Body of pancreas (tissue), 4 donors: ENCODE data around the gene KRTCAP2.

ENCODE experiments used
- POLR2A ChIP-seq, 3 donors: fragments of 450-650 bp; IDR thresholded peaks; one replicate each; pipeline ENCODE4 v1.6.1; 2016; ENCODE audit warnings: antibody characterized with exemption in 3 of 3, mild to moderate bottlenecking in 2 of 3
- TF ChIP-seq, protein P1 (sequence below), 7 experiments: fragments of 450-650 bp in 4 of 7; fragments of 200-600 bp in 3 of 7; sonication (generic) in 3 of 7; IDR thresholded peaks; one replicate each; pipeline ENCODE4 v1.5.1; 2016 to 2019; ENCODE audit warnings: antibody characterized with exemption in 7 of 7

DNA sequence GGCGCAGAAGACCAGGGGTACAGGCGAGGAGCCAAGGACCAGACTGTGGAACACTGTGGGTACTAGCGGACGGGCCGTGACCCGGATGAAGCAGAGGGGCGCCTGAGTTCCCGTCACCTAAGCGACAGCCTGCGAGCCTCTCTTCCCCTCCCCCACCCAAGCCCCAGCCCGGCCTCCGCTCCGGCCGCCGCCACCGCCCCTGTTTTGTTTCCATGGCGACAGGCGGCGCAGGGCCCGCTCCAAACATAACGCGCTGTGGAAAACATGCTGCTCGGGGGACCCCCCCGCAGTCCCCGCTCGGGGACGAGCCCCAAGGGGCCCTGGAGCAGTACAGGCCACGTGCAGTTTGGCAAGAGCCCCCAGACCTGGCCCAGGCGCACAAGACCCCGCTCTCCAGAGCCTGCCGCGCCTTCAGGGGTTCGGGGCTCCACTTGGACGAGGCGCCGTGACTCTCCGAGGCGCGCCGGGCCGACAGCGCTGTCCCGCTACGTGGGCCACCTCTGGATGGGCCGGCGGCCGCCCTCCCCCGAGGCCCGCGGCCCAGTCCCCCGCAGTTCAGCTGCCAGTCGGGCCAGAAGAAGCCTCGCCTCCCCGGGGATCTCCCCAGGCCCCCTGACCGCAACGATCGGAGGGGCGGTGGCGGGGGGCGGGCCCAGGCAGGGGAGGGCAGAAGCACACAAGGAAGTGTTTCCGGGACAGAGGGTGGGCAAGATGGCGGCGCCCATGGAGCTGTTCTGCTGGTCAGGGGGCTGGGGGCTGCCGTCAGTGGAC, 35.6 kb upstream of the KRTCAP2 start, which contains the start of gene MTX1:
- TF ChIP-seq, protein P1, sequence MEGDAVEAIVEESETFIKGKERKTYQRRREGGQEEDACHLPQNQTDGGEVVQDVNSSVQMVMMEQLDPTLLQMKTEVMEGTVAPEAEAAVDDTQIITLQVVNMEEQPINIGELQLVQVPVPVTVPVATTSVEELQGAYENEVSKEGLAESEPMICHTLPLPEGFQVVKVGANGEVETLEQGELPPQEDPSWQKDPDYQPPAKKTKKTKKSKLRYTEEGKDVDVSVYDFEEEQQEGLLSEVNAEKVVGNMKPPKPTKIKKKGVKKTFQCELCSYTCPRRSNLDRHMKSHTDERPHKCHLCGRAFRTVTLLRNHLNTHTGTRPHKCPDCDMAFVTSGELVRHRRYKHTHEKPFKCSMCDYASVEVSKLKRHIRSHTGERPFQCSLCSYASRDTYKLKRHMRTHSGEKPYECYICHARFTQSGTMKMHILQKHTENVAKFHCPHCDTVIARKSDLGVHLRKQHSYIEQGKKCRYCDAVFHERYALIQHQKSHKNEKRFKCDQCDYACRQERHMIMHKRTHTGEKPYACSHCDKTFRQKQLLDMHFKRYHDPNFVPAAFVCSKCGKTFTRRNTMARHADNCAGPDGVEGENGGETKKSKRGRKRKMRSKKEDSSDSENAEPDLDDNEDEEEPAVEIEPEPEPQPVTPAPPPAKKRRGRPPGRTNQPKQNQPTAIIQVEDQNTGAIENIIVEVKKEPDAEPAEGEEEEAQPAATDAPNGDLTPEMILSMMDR (IDR thresholded peaks at IDR 0.05), result no peak
- TF ChIP-seq POLR2A (IDR thresholded peaks at IDR 0.05), result peak; percentile 39 to 83 (median 71)
